PFSK-1 (cell line): ENCODE data around the gene CEP89.

Experiments
- FOXP2 ChIP-seq: optimal IDR thresholded peaks from 2 replicates; pipeline ENCODE3; 2011; ENCODE audit warnings: borderline replicate concordance, control low read depth, inconsistent platforms; ENCODE audit not compliant: insufficient read depth; ENCODE audit errors: extremely low read length, extremely low read depth
- POLR2AphosphoS5 ChIP-seq: IDR thresholded peaks from 2 replicates; pipeline ENCODE4 v1.6.1; 2012; ENCODE audit warnings: low read depth, mild to moderate bottlenecking, control low read depth, low read length, moderate library complexity
- SIN3A ChIP-seq: IDR thresholded peaks from 2 replicates; pipeline ENCODE4 v1.6.1; 2012; ENCODE audit warnings: mild to moderate bottlenecking, low read length, moderate library complexity, borderline replicate concordance; ENCODE audit not compliant: insufficient read depth
- TAF1 ChIP-seq: IDR thresholded peaks from 2 replicates; pipeline ENCODE4 v1.6.1; 2012; ENCODE audit warnings: low read length, control low read depth, borderline replicate concordance; ENCODE audit not compliant: insufficient read depth
- TF ChIP-seq, protein P1 (sequence below), 2 experiments: IDR thresholded peaks; 2 replicates each; pipeline versions ENCODE4 v1.6.1 to v1.8.0; 2011 to 2012; ENCODE audit warnings: low read depth in 2 of 2, low read length in 2 of 2, control low read depth in 1 of 2, inconsistent platforms in 1 of 2, mild to moderate bottlenecking in 1 of 2, moderate library complexity in 1 of 2; ENCODE audit not compliant: insufficient read depth in 1 of 2

Gene CEP89

DNA sequence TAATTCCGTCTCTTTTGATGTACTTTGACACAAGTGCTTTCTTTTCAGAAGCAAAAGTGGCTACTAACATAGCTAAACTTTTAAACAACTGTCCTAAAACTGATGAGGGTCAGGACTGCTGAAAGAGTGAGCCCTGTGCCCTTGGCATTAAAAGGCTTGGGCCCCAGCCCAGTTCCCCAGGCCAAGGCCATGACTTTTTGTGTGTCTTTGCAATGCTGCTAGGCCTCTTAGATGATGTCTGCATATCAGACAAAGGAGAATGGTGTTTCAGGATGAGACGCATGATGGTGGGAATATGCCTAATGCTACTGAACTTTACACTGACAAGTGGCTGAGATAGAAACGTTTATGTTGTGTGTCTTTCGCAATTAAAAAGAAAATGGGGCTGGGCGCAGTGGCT, 140.1 kb downstream of the CEP89 start:
- no peak for TF ChIP-seq SIN3A
- TF ChIP-seq FOXP2 = no peak
- TF ChIP-seq TAF1 = no peak
- TF ChIP-seq, protein P1, sequence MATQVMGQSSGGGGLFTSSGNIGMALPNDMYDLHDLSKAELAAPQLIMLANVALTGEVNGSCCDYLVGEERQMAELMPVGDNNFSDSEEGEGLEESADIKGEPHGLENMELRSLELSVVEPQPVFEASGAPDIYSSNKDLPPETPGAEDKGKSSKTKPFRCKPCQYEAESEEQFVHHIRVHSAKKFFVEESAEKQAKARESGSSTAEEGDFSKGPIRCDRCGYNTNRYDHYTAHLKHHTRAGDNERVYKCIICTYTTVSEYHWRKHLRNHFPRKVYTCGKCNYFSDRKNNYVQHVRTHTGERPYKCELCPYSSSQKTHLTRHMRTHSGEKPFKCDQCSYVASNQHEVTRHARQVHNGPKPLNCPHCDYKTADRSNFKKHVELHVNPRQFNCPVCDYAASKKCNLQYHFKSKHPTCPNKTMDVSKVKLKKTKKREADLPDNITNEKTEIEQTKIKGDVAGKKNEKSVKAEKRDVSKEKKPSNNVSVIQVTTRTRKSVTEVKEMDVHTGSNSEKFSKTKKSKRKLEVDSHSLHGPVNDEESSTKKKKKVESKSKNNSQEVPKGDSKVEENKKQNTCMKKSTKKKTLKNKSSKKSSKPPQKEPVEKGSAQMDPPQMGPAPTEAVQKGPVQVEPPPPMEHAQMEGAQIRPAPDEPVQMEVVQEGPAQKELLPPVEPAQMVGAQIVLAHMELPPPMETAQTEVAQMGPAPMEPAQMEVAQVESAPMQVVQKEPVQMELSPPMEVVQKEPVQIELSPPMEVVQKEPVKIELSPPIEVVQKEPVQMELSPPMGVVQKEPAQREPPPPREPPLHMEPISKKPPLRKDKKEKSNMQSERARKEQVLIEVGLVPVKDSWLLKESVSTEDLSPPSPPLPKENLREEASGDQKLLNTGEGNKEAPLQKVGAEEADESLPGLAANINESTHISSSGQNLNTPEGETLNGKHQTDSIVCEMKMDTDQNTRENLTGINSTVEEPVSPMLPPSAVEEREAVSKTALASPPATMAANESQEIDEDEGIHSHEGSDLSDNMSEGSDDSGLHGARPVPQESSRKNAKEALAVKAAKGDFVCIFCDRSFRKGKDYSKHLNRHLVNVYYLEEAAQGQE (IDR thresholded peaks at IDR 0.05; ENCODE audit: insufficient read depth in 1 of 2, low read depth in 2 of 2, low read length in 2 of 2) = no peak
- TF ChIP-seq POLR2AphosphoS5 = no peak

DNA sequence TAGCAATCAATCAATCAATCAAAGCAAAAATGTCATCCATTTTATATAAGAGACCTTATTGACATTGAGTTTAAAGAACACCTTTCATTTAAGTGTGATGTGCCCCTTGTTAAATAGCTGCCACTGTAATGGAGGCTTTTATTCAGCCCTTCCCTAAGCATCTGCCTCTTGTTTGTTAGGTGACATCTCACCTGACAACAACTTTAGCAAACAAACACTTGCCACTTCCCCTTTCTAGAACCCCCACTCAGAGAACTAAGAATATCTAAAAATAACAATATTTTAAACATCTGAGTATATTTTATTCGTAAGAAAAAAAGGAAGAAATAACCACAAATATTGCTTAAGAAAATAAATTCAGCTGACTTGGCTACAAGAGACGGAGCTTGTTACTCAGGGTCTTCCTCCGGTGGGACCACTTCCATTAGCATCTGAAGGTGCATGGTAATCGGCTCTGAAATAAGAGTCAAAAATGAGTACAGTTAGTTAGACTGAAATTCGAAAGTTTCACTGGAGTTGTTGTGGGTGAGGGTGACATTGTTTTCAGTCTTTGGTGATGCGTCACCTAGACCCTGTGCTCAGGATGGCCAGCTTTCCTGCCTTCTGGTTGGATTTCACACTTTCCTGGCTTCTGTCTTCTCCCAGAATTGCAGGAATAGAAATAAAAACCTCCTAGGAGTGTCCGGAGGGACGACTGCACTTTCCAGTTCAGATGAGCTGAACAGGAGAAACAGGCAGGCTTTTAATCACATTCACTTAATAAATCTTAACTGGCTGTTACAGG, 141.3 kb downstream of the CEP89 start:
- TF ChIP-seq POLR2AphosphoS5 (no peak), SIN3A (no peak), FOXP2 (no peak), TAF1 (no peak)
- TF ChIP-seq, protein P1 (IDR thresholded peaks at IDR 0.05; ENCODE audit: insufficient read depth in 1 of 2, low read depth in 2 of 2, low read length in 2 of 2) = no peak

DNA sequence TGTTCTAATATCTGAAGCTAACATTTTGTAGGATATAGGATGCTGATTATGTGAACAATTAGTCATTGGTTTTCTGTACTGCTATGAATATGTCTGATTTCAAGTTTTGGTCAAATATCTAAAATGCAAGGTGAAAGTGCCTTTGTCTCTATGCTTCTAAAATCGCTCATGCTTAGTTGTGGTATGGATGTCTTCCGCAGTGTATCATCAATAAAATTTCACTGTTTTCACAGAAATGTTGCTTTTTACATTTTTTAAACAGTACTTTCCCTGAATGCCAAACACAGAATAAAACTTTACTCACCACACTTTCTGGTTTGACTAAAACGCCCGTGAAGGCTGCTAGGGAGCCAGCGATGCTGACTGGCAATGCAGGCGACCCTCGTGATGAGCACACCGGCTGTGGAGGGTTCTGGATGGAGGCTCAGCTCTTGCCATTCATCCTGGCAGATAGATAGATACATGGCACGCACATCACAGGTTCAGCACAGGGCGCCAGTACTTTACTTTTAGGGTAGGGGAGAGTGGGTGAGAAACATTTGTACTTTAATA, 142.3 kb downstream of the CEP89 start:
- TF ChIP-seq, protein P1 (IDR thresholded peaks at IDR 0.05; ENCODE audit: insufficient read depth in 1 of 2, low read depth in 2 of 2, low read length in 2 of 2) = no peak

DNA sequence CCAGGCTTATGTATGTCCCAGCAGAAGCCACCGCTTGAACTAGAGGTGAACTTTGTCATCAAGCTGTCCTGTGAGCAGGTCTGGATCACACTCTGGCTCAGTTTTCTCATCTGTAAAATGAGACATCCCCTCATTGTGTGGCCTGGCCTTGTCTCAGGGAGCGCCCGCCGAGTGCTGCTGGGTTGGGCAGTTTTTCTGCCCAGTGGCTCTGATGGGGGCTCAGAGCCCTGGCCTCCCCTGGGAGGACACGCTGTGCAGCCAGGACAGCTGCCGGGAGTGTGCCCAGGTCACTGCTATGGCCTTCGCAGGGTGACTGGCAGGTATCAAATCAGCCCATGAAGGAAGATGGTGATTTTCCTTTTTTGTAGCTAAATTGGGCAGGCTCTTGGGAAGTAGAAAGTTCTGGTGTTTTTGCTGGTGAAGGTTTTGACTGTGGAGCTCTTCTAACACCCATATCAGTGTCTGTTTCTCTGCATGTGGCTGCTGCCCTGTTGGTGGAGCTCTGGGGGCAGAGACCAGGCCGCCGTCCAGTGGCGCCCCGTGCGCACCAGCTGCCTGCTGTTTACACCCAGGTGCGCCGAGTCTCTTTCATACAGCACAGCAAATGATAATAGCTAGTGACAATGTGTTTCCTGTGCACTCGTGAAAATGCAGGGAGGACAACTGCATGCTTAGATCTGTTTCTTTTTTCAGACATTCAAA, 143.0 kb downstream of the CEP89 start:
- TF ChIP-seq POLR2AphosphoS5 (no peak), TAF1 (no peak), SIN3A (no peak), FOXP2 (no peak)
- TF ChIP-seq, protein P1 (IDR thresholded peaks at IDR 0.05; ENCODE audit: insufficient read depth in 1 of 2, low read depth in 2 of 2, low read length in 2 of 2) = no peak
